Measurements from ENCODE around the gene TGFBR1. TPM values are rescaled to one million over a fixed set of nuclear protein-coding genes. Genes with fewer than 3 reads are reported as not detected.

TGFBR1 gene
- total and polyA plus RNA-seq, 3 donors from 2014 or later = 20.9 to 30.8 (median 28.7) TPM

DNA sequence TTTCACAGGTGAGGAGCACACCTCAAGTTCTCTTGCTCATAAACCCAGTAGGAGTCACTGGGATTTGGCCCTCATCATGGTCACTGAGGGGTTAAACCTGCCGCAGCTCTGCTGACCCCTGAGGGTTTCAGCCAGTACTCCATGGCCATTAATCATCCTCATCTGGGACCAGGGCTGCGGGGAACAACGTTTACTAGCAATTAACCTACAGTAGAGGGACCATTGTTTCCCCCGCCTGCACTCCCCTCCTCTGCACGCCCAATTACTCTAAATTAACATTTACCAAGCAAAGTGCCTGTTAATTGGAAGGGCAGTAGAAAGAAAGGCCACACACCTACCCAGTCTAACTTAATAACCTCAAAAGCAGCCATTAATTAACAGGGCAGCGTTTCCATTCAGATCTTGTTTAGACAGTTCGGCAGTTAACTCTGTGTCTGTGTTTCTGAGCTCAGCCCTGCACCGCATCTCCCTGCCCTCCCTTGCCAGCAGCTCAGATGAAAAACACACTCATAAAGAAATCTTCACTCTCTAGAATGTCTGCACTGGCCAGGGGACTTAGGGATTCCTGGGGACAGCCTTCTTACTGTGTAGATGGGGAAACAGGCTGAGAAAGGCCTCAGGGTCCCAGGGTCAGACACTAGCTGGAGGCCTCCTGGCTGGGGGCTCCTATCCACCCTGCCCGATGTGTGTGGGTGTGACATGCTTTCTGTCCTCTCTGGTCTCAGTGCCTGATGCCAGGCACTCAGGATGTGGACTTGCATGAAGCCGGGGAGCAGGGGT, 65.3 kb downstream of the TGFBR1 start:
- TF ChIP-seq, protein P1, sequence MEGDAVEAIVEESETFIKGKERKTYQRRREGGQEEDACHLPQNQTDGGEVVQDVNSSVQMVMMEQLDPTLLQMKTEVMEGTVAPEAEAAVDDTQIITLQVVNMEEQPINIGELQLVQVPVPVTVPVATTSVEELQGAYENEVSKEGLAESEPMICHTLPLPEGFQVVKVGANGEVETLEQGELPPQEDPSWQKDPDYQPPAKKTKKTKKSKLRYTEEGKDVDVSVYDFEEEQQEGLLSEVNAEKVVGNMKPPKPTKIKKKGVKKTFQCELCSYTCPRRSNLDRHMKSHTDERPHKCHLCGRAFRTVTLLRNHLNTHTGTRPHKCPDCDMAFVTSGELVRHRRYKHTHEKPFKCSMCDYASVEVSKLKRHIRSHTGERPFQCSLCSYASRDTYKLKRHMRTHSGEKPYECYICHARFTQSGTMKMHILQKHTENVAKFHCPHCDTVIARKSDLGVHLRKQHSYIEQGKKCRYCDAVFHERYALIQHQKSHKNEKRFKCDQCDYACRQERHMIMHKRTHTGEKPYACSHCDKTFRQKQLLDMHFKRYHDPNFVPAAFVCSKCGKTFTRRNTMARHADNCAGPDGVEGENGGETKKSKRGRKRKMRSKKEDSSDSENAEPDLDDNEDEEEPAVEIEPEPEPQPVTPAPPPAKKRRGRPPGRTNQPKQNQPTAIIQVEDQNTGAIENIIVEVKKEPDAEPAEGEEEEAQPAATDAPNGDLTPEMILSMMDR (IDR thresholded peaks at IDR 0.05) = no peak
- no peak for TF ChIP-seq POLR2A (IDR thresholded peaks at IDR 0.05)
- H3K9me3 ChIP-seq = no peaks in the 10 kb centered on the region
- no peaks in the 10 kb centered on the region for H3K27me3 ChIP-seq
- peaks cover 6% of the 10 kb centered on the region for H3K4me1 ChIP-seq
- intact Hi-C loops (cut with DNase I; ENCODE audit: low total_unique reads) = no loop called here
- H3K36me3 ChIP-seq (ENCODE audit: low read depth, missing control alignments) = no peaks in the 10 kb centered on the region
- WGBS, 2 donors = 53 to 58% methylated on average over 9 to 10 of the region's 10 CpGs
- H3K27ac ChIP-seq = no peak overlapping the region
- DNase-seq = no peak
- H3K4me3 ChIP-seq = no peak overlapping the region

- H3K36me3 ChIP-seq (ENCODE audit: low read depth, missing control alignments) = no peaks in the 10 kb centered on the region
- no peak for TF ChIP-seq POLR2A (IDR thresholded peaks at IDR 0.05)
- TF ChIP-seq, protein P1 (IDR thresholded peaks at IDR 0.05) = no peak
- no peak overlapping the region for H3K4me3 ChIP-seq
- H3K4me1 ChIP-seq = peaks cover 6% of the 10 kb centered on the region
- no peak for DNase-seq
- 83 to 88% methylated on average over 15 of the region's 15 CpGs for WGBS, 2 donors
- intact Hi-C loops (cut with DNase I; ENCODE audit: low total_unique reads) = no loop called here
- H3K9me3 ChIP-seq = no peaks in the 10 kb centered on the region
- no peaks in the 10 kb centered on the region for H3K27me3 ChIP-seq
- H3K27ac ChIP-seq = no peak overlapping the region
Observed at GRCh38 chr9:99171225-99172123, 66.6 kb downstream of the TGFBR1 start.

DNA sequence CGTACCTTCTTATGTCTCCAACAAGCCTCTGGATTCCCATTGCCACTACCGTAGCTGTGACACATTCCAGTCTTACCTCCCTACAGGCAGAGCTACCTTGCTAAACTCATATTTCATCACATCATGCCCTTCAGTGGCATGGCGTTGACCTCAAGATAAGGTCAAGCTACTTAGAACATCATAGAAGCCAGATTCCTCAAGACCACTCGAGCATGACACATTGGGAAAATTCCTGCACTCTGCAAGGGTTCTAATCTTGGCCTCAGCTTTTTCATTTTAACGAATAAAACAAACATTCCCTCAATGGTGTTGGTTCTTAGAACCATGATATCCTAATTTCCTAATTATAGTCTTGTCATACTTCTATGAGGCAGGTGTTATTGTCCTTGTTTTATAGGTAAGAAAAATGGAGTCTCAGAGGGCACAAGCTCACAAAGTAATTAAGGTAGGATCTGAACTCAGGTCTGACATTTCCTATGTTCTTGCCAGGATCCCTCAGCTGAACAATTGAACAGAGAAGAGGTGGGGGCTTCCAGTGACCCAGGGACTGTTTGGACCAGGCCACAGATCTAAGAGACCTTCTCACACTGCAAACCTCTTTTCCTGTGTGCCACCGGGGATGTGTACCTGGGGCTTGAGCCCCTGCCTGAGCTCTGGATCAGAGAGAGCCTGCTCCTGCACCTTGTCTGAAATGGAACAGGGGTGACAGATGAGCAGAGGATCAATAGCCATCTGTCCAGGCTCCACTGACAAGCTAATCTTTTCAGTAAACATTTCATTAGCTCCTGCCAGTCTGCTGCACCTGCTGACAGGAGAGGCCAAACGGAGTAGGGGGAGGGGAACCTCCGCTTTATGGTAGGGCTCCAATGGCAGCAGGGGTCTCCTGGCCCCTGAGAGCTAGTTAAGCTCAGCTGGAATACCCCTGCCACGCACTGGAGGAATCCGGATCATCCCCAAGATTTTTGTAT, 67.5 kb downstream of the TGFBR1 start:
- Histone ChIP-seq H3K36me3 (ENCODE audit: low read depth, missing control alignments) (no peaks in the 10 kb centered on the region), H3K9me3 (no peaks in the 10 kb centered on the region), H3K27ac (no peak overlapping the region), H3K27me3 (no peaks in the 10 kb centered on the region), H3K4me1 (peaks cover 6% of the 10 kb centered on the region), H3K4me3 (no peak overlapping the region)
- intact Hi-C loops (cut with DNase I; ENCODE audit: low total_unique reads) = no loop called here
- TF ChIP-seq POLR2A (IDR thresholded peaks at IDR 0.05) = no peak
- TF ChIP-seq, protein P1 (IDR thresholded peaks at IDR 0.05) = no peak
- DNase-seq = no peak
- WGBS, 2 donors = 91 to 93% methylated on average over 10 of the region's 10 CpGs

- no peak for TF ChIP-seq POLR2A (IDR thresholded peaks at IDR 0.05)
- TF ChIP-seq, protein P1 (IDR thresholded peaks at IDR 0.05) = no peak
- H3K27me3 ChIP-seq = no peaks in the 10 kb centered on the region
- peaks cover 6% of the 10 kb centered on the region for H3K4me1 ChIP-seq
- no peak overlapping the region for H3K4me3 ChIP-seq
- no peak overlapping the region for H3K27ac ChIP-seq
- no peak for DNase-seq
- no peaks in the 10 kb centered on the region for H3K9me3 ChIP-seq
- 64 to 71% methylated on average over 10 of the region's 10 CpGs for WGBS, 2 donors
- intact Hi-C loops (cut with DNase I; ENCODE audit: low total_unique reads) = no loop called here
- H3K36me3 ChIP-seq (ENCODE audit: low read depth, missing control alignments) = no peaks in the 10 kb centered on the region
Observed at GRCh38 chr9:99173570-99174504, 68.9 kb downstream of the TGFBR1 start.
